ACHN (cell line): ENCODE measurements around the gene CCDC3.
"Not testable (repeated sequence)": the region's sequence is repeated elsewhere in the genome, so short reads cannot be mapped to it uniquely, and the experiment has no call there.

ENCODE experiments used
- DNase-seq: peaks from one replicate; pipeline ENCODE4 v3.0.0-alpha.2; 2015
- in situ Hi-C: cut with HindIII; loops from 2 replicates; pipeline ENCODE4 v1.10.0; 2017; ENCODE audit warnings: low sequenced_read_pairs, low pct_ligation_motif_present, low pct_unique_long_range_greater_than_20kb

Gene CCDC3

GRCh38 chr10:13001041-13001886 is at the start of gene CCDC3:
CCDC3 (minus strand) TSS chr10:13001713; CDS start chr10:13001570, 143 bp downstream.
- in situ Hi-C loops, result no loop called here

GRCh38 chr10:13051126-13051694 is 49.7 kb upstream of the CCDC3 start:
- in situ Hi-C loops, result no loop called here
- no peak for DNase-seq

More at GRCh38 chr10:13001041-13001886, at the start of gene CCDC3:
- peak; percentile 1 for DNase-seq

DNA sequence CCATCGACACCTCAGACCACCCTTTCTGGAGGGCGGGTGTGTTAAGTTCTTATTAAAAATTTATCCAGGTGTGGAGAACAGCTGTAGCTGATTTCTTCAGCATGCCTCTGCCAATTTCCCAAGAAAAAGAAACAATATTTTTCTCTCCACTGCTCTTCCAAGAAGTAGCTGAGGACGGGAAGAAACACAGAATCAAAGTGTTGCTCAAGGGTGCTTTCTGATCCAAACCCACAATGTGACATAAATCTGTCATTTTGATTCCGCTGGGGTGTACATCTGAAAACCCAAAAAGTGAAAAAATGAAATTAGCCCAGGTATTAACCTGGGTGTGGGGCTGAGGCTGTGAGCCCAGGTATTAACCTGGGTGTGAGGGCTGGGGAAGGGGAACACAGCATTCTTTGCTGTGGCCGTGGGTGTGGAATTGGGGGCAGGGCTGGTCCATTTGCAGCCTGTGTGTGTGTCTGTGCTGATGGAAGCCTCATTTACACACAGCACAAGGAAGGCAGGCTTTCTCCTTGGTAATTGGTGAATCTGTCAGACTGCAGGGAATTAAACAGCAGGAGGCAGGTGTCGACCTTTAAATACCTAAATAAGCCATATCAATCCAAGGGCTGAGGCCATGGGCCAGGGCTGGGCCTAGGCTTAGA is 48.4 kb upstream of the CCDC3 start:
- in situ Hi-C loops, result no loop called here

GRCh38 chr10:13048762-13049161 is 47.2 kb upstream of the CCDC3 start:
- no peak for DNase-seq
- in situ Hi-C loops, result no loop called here

More for the DNA sequence above, 48.4 kb upstream of the CCDC3 start:
- DNase-seq, result no peak

DNA sequence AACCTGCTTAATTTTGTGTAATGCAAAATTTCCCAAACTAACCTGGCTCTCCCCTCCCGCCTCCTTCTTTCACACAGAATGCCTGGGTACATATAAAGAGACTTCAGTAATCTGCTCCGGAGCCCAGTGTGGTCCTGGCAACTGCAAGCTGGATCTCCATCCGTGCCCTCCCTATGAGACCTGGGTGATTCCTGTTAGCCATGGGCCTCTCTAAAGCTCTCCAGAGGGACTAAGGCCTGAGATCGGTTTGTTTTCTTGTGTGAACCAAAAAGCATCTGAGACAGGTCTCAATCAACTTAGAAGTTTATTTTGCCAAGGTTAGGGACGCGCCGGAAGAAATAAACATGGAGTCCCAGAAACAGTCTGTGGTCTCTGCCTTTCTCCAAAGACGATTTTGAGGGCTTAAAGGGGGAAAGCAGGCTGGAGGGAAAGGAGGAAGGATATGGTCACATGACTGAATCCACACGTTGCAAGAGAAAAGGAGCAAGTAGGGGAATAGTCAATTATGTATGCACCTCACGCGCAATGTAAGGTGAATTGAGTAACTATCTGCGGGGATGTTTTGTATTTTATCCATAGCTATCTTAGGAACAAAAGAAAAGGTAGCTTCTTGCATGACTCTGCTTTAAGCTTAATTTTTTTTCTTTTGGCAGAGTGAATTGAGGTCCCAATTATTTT is 46.2 kb upstream of the CCDC3 start:
- in situ Hi-C loops, result no loop called here
- DNase-seq, result no peak

DNA sequence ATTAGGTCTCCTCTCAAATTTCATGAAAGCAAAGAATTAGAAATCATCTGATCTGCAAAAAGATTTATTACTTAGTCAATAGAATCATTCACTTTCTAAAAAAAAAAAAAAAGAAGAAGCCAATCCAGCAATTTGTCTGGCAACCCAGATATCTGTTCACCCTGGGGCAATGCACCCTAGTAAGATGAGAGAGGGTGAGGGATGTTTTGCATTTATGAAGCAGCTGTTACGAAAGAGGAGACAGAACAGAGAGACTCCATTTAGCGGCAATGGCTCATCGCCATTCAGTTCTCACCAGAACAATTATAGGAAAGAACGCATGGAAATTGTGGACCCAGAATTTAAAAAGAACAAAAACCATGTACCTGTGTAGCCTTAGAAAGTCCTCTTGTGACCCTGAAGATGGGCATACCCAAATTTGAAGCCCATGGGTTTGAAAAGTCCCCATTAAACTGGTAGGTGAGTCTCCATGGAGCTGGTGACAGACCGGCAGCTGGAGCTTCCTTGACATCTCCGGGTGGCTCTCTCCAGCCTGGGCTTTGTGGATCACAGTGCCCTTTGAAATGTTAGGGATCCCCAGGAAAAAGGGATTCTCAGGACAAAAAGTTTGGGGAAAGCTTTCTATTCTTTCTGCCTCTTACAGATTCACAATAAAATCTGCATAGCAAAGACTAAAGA is 45.5 kb upstream of the CCDC3 start:
- no peak for DNase-seq
- in situ Hi-C loops, result no loop called here

- no peak for DNase-seq
- in situ Hi-C loops, result no loop called here
Measured at GRCh38 chr10:13043520-13043919, 42.0 kb upstream of the CCDC3 start.

- in situ Hi-C loops, result no loop called here
- no peak for DNase-seq
Measured at GRCh38 chr10:13039761-13040160, 38.2 kb upstream of the CCDC3 start.

DNA sequence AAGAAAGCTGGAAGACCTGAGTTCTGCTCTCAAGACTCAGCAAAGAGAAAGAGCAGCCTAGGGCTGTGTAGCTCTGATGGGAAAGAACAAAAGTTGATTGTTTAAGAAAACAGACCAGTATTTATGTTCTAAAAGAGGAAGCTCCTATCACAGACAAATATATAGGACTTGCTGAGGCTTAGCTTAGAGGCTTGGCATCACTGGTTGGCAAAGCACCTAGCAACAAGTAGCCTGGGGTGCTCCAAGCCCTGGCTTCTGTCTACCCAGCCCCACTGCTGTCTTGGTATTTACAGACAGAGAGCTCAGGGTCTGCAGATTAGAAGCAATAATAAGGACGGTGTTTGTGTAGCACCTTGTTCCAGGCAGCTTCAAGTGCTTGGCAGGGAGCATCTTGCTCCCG is 36.9 kb upstream of the CCDC3 start:
- DNase-seq, result no peak
- in situ Hi-C loops, result no loop called here

- DNase-seq, result no peak
- in situ Hi-C loops, result no loop called here
Measured at GRCh38 chr10:13037832-13038231, 36.3 kb upstream of the CCDC3 start.

GRCh38 chr10:13036841-13037240 is 35.3 kb upstream of the CCDC3 start:
- in situ Hi-C loops, result no loop called here
- DNase-seq, result no peak

- in situ Hi-C loops, DNase-seq: not testable (repeated sequence)
Measured at GRCh38 chr10:13035731-13036130, 34.2 kb upstream of the CCDC3 start.

GRCh38 chr10:13026873-13027272 is 25.4 kb upstream of the CCDC3 start:
- no peak for DNase-seq
- in situ Hi-C loops, result no loop called here

- no peak for DNase-seq
- in situ Hi-C loops, result no loop called here
Measured at GRCh38 chr10:13023754-13024153, 22.2 kb upstream of the CCDC3 start.

GRCh38 chr10:13019280-13019679 is 17.8 kb upstream of the CCDC3 start:
- in situ Hi-C loops, result no loop called here

DNA sequence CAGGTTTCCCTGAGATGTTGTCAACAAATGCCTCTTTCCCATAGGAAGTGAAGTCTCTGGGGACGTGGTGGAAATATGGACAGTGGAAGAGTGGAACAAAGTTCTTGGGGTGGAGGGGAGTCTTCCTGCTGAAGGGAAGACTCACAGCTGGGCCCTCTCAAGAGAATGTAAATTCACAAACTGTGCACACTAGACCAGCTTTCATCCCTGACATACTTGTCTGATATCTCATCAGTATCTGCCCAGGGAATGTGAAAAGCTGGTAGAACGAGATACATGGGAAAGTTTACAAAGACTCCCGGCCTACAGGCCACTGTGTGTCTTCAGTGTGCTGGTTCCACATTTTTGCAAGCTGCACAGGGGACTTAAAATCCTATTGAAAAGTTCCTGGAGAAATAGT is 16.7 kb upstream of the CCDC3 start:
- in situ Hi-C loops, result no loop called here
- DNase-seq, result no peak

More at GRCh38 chr10:13019280-13019679, 17.8 kb upstream of the CCDC3 start:
- DNase-seq, result no peak

DNA sequence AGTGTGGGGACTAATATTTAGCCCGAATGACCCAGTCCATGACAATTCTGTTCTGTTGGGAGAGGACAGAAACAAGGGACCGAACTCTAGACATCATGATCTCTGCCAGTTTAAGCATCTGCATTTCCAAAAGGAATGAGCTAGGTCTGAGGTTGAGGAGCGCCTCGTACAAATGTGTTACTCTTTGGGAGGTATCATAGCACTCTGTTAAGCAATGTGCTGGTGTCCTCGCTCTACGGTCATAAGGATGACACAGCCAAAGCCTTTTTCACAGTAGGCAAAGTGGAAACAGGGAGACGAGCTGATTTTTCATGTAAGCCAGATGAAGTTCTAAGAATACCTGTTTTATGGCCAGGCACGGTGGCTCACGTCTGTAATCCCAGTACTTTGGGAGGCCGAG is 15.4 kb upstream of the CCDC3 start:
- no peak for DNase-seq
- in situ Hi-C loops, result no loop called here

GRCh38 chr10:13016426-13016825 is 14.9 kb upstream of the CCDC3 start:
- in situ Hi-C loops, result no loop called here
- no peak for DNase-seq

DNA sequence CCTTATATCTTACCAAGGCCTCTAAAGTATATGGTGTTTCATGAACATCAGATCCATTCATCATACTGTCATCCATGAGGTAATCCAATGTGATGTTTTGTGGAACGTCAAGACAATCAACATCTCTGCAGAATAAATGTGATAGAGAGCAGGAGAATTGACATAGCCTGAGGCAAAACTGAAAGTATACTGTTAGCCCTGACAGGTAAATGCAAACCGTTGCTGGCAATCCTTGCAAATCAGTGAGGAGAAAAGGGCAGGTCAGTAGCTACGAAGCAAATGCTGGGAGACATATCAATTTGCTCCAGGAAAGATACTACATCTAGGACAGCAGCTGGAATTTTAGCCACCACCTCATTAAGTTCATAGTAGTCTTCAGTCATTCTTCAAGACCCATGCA is 4.5 kb upstream of the CCDC3 start:
- in situ Hi-C loops, result no loop called here
- DNase-seq, result no peak
